Mesenchymal stem cell (in vitro differentiated cells and primary cell): ENCODE measurements around the gene PDHX.

Source experiments
- DNase-seq: peaks from one replicate; pipeline ENCODE4 v3.0.0-alpha.2; 2013
- H2AFZ ChIP-seq: one replicate; pipeline ENCODE4 v1.6.1; 2013; ENCODE audit warnings: low read depth, mild to moderate bottlenecking, control low read depth, inconsistent platforms, low read length, moderate library complexity
- H2AK5ac ChIP-seq: 2 replicates; pipeline ENCODE4 v1.6.1; 2013; ENCODE audit warnings: low read length, moderate library complexity, mild to moderate bottlenecking, inconsistent platforms; ENCODE audit not compliant: severe bottlenecking
- H2BK120ac ChIP-seq: one replicate; pipeline ENCODE4 v1.6.1; 2013; ENCODE audit warnings: low read depth, mild to moderate bottlenecking, inconsistent platforms, low read length, moderate library complexity
- H2BK12ac ChIP-seq, 2 experiments: one replicate each; pipeline ENCODE4 v1.6.1; 2013; ENCODE audit warnings: inconsistent platforms in 2 of 2, low read length in 2 of 2, mild to moderate bottlenecking in 2 of 2, moderate library complexity in 2 of 2, control low read depth in 1 of 2
- H2BK15ac ChIP-seq: one replicate; pipeline ENCODE4 v1.6.1; 2013; ENCODE audit warnings: mild to moderate bottlenecking, low read depth, inconsistent platforms; ENCODE audit not compliant: poor library complexity, severe bottlenecking
- H2BK5ac ChIP-seq: 2 replicates; pipeline ENCODE4 v1.6.1; 2013; ENCODE audit warnings: low read depth, mild to moderate bottlenecking, low read length, control low read depth, inconsistent platforms; ENCODE audit not compliant: poor library complexity, severe bottlenecking
- H3K14ac ChIP-seq, 2 experiments: one replicate each; pipeline ENCODE4 v1.6.1; 2013; ENCODE audit warnings: inconsistent platforms in 2 of 2, low read length in 2 of 2, control low read depth in 1 of 2, mild to moderate bottlenecking in 1 of 2, moderate library complexity in 1 of 2
- H3K18ac ChIP-seq, 2 experiments: one replicate each; pipeline ENCODE4 v1.6.1; 2013; ENCODE audit warnings: inconsistent platforms in 2 of 2, low read length in 2 of 2, control low read depth in 1 of 2, low read depth in 1 of 2, mild to moderate bottlenecking in 1 of 2
- H3K23ac ChIP-seq, 2 experiments: one replicate each; pipeline ENCODE4 v1.6.1; 2013; ENCODE audit warnings: inconsistent platforms in 2 of 2, low read length in 2 of 2, mild to moderate bottlenecking in 2 of 2, moderate library complexity in 2 of 2, control low read depth in 1 of 2
- H3K27ac ChIP-seq: 2 replicates; pipeline ENCODE4 v1.5.1; 2013; ENCODE audit warnings: mild to moderate bottlenecking, moderate library complexity, low read length, control low read depth, inconsistent platforms; ENCODE audit not compliant: poor library complexity, severe bottlenecking
- H3K27me3 ChIP-seq, 2 experiments: 2 replicates each; pipeline versions ENCODE4 v1.6.1 to v1.7.0; 2013; ENCODE audit warnings: low read length in 2 of 2, mild to moderate bottlenecking in 2 of 2, moderate library complexity in 2 of 2, control low read depth in 1 of 2, inconsistent platforms in 1 of 2; ENCODE audit not compliant: control insufficient read depth in 1 of 2, insufficient read depth in 1 of 2
- H3K36me3 ChIP-seq, 2 experiments: 2 replicates each; pipeline versions ENCODE4 v1.6.1 to v1.7.0; 2013; ENCODE audit warnings: low read length in 2 of 2, control low read depth in 1 of 2, inconsistent platforms in 1 of 2, low read depth in 1 of 2, mild to moderate bottlenecking in 1 of 2; ENCODE audit not compliant: insufficient read depth in 2 of 2, control insufficient read depth in 1 of 2
- H3K4ac ChIP-seq, 2 experiments: one replicate each; pipeline ENCODE4 v1.6.1; 2013; ENCODE audit warnings: inconsistent platforms in 2 of 2, low read length in 2 of 2, mild to moderate bottlenecking in 2 of 2, moderate library complexity in 2 of 2, control low read depth in 1 of 2, low read depth in 1 of 2
- H3K4me1 ChIP-seq: 2 replicates; pipeline ENCODE4 v1.6.1; 2013; ENCODE audit warnings: low read depth, low read length, control low read depth; ENCODE audit not compliant: control insufficient read depth, insufficient read depth
- H3K4me2 ChIP-seq: 2 replicates; pipeline ENCODE4 v1.6.1; 2013; ENCODE audit warnings: low read length, mild to moderate bottlenecking, inconsistent platforms; ENCODE audit not compliant: poor library complexity, severe bottlenecking
- H3K4me3 ChIP-seq, 2 experiments: 2 replicates each; pipeline versions ENCODE4 v1.5.1 to v1.7.0; 2013; ENCODE audit warnings: low read length in 2 of 2, mild to moderate bottlenecking in 2 of 2, control low read depth in 1 of 2, low read depth in 1 of 2; ENCODE audit not compliant: insufficient read depth in 1 of 2
- H3K79me1 ChIP-seq: replicated peaks from 2 replicates; pipeline ENCODE4 v1.6.1; 2013; ENCODE audit warnings: mild to moderate bottlenecking, control low read depth, low read length, inconsistent platforms; ENCODE audit not compliant: poor library complexity, severe bottlenecking
- H3K9ac ChIP-seq: 2 replicates; pipeline ENCODE4 v1.7.0; 2013; ENCODE audit warnings: mild to moderate bottlenecking, low read length, moderate library complexity
- H3K9me3 ChIP-seq: 2 replicates; pipeline ENCODE4 v1.7.0; 2013; ENCODE audit warnings: mild to moderate bottlenecking, low read length; ENCODE audit not compliant: control insufficient read depth
- H4K8ac ChIP-seq: one replicate; pipeline ENCODE4 v1.6.1; 2013; ENCODE audit warnings: inconsistent platforms, mild to moderate bottlenecking, low read length, moderate library complexity
- H4K91ac ChIP-seq: one replicate; pipeline ENCODE4 v1.6.1; 2013; ENCODE audit warnings: mild to moderate bottlenecking, low read length, inconsistent platforms
- WGBS: methylation state at CpG from one replicate; pipeline ENCODE4 v1.1.7; 2013; ENCODE audit warnings: mixed read lengths; 5-methylcytosine and 5-hydroxymethylcytosine counted together

Gene PDHX

GRCh38 chr11:35029979-35030682, 113.7 kb downstream of the PDHX start:
- Histone ChIP-seq H2AFZ (no peak overlapping the region), H2BK120ac (no peak overlapping the region), H3K18ac (peak overlapping the region; percentile 34 to 52), H4K91ac (no peak overlapping the region), H3K9ac (peak overlapping the region; percentile 92), H3K23ac (no peak overlapping the region), H2BK15ac (no peak overlapping the region), H2BK12ac (peak overlapping the region in 1 of 2 experiments; percentile 59), H2AK5ac (no peak overlapping the region), H3K79me1 (peaks cover 3% of the 10 kb centered on the region), H3K27me3 (no peaks in the 10 kb centered on the region), H3K4ac (no peak overlapping the region), H4K8ac (no peak overlapping the region), H3K27ac (peak overlapping the region; percentile 30), H3K4me2 (no peak overlapping the region), H3K9me3 (peaks cover 7% of the 10 kb centered on the region), H2BK5ac (no peak overlapping the region), H3K4me3 (peak overlapping the region in 1 of 2 experiments; percentile 54), H3K36me3 (no peaks in the 10 kb centered on the region), H3K4me1 (peaks cover 6% of the 10 kb centered on the region), H3K14ac (no peak overlapping the region)
- 7% methylated on average over 4 of the region's 5 CpGs for WGBS
- DNase-seq, result peak; percentile 88

DNA sequence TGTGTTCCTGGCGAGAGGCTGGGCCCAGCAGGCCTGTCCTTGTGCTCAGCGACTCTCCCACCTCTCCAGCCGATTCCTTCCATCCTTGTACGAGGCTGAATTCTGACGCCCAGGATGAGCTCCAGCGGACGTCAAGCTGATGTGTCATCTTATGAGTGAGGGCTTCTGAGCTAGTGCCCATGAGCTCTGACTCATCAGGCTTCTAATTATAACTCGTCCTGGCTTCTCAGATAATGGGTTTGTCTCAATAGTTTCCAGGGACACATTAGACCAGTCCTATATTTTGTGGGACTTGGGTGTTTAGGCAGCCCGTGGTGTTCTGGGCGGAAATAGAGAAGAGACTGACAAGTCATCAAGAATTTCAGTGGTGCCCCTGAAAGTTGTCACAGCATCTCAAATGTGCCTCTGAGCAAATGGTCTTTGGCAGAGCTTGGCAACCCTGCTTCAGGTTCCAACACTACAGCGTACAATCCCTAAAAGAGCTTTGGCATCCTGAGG, 114.3 kb downstream of the PDHX start:
- H3K4ac ChIP-seq, result peak overlapping the region; percentile 89 to 90
- H2BK15ac ChIP-seq, result peak overlapping the region; percentile 65
- peak overlapping the region; percentile 53 for H2AK5ac ChIP-seq
- H3K4me1 ChIP-seq, result peaks cover 6% of the 10 kb centered on the region
- peaks cover 3% of the 10 kb centered on the region for H3K79me1 ChIP-seq
- no peak overlapping the region for H3K23ac ChIP-seq
- peak overlapping the region; percentile 95 for H4K91ac ChIP-seq
- no peaks in the 10 kb centered on the region for H3K27me3 ChIP-seq
- H3K9me3 ChIP-seq, result peaks cover 7% of the 10 kb centered on the region
- peak overlapping the region in 1 of 2 experiments; percentile 54 for H3K4me3 ChIP-seq
- peak; percentile 99 for DNase-seq
- H3K9ac ChIP-seq, result peak overlapping the region; percentile 92
- peak overlapping the region in 1 of 2 experiments; percentile 63 for H3K14ac ChIP-seq
- peak overlapping the region; percentile 30 for H3K27ac ChIP-seq
- no peak overlapping the region for H3K4me2 ChIP-seq
- H2BK5ac ChIP-seq, result no peak overlapping the region
- peak overlapping the region; percentile 79 for H4K8ac ChIP-seq
- H3K18ac ChIP-seq, result peak overlapping the region; percentile 87 to 91
- H3K36me3 ChIP-seq, result no peaks in the 10 kb centered on the region
- no peak overlapping the region for H2AFZ ChIP-seq
- H2BK120ac ChIP-seq, result peak overlapping the region; percentile 80
- 2% methylated on average over 9 of the region's 11 CpGs for WGBS
- H2BK12ac ChIP-seq, result peak overlapping the region; percentile 57 to 98

GRCh38 chr11:35031346-35031745, 114.9 kb downstream of the PDHX start:
- Histone ChIP-seq H2AFZ (no peak overlapping the region), H2AK5ac (peak overlapping the region; percentile 53), H3K14ac (peak overlapping the region in 1 of 2 experiments; percentile 63), H3K4me1 (peaks cover 6% of the 10 kb centered on the region), H2BK120ac (peak overlapping the region; percentile 80), H4K91ac (peak overlapping the region; percentile 95), H2BK5ac (no peak overlapping the region), H3K9ac (peak overlapping the region; percentile 92), H3K4ac (peak overlapping the region; percentile 89 to 90), H3K27me3 (no peaks in the 10 kb centered on the region), H3K23ac (no peak overlapping the region), H3K9me3 (peaks cover 7% of the 10 kb centered on the region), H3K18ac (peak overlapping the region; percentile 87 to 91), H2BK12ac (peak overlapping the region; percentile 57 to 98), H3K27ac (peak overlapping the region; percentile 18), H4K8ac (peak overlapping the region; percentile 78), H2BK15ac (peak overlapping the region; percentile 45), H3K79me1 (peaks cover 3% of the 10 kb centered on the region), H3K36me3 (no peaks in the 10 kb centered on the region), H3K4me3 (no peak overlapping the region), H3K4me2 (no peak overlapping the region)
- 93% methylated on average over 2 of the region's 2 CpGs for WGBS
- peak; percentile 23 for DNase-seq

DNA sequence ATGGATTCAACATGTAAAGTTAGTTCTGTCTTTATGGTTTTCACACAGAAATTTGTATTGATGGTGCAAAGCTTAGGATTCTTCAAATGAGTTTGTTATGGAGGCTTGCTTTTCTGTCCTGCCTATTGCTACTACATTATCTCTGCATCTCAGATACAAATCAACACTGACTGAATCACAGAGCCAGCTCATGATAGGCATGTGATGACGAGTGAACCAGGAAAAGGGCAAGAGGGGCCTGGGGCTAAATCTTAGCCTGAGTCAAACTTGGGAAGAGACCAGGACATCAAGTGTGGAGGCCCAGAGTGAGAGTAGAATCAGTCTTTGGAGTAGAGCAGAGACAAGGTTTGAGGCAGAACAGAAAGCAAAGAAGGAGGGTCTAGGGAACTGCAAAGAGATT, 115.4 kb downstream of the PDHX start:
- H3K23ac ChIP-seq, result no peak overlapping the region

More for the DNA sequence above, 115.4 kb downstream of the PDHX start:
- H2AK5ac ChIP-seq, result no peak overlapping the region
- H2AFZ ChIP-seq, result no peak overlapping the region
- 26% methylated on average over 1 of the region's 1 CpG for WGBS
- no peak overlapping the region for H2BK5ac ChIP-seq
- no peak overlapping the region for H4K91ac ChIP-seq
- no peaks in the 10 kb centered on the region for H3K36me3 ChIP-seq
- no peak overlapping the region for H3K14ac ChIP-seq
- peaks cover 6% of the 10 kb centered on the region for H3K4me1 ChIP-seq
- H3K4me2 ChIP-seq, result no peak overlapping the region
- no peak overlapping the region for H2BK120ac ChIP-seq
- no peak overlapping the region for H2BK15ac ChIP-seq
- DNase-seq, result peak; percentile 77
- peak overlapping the region in 1 of 2 experiments; percentile 1 for H2BK12ac ChIP-seq
- H4K8ac ChIP-seq, result no peak overlapping the region
- peaks cover 3% of the 10 kb centered on the region for H3K9me3 ChIP-seq
- peak overlapping the region; percentile 92 for H3K9ac ChIP-seq
- H3K27ac ChIP-seq, result no peak overlapping the region
- no peak overlapping the region for H3K4me3 ChIP-seq
- peaks cover 3% of the 10 kb centered on the region for H3K79me1 ChIP-seq
- H3K4ac ChIP-seq, result no peak overlapping the region
- peak overlapping the region in 1 of 2 experiments; percentile 55 for H3K18ac ChIP-seq
- H3K27me3 ChIP-seq, result no peaks in the 10 kb centered on the region
